Dedifferentiated amniotic fluid mesenchymal stem cell (primary cell): ENCODE results near the gene MPP4.

Experiments
- DNase-seq: peaks from one replicate; pipeline ENCODE4 v3.0.0-alpha.2; 2016; ENCODE audit errors: extremely low spot score

Gene MPP4

DNA sequence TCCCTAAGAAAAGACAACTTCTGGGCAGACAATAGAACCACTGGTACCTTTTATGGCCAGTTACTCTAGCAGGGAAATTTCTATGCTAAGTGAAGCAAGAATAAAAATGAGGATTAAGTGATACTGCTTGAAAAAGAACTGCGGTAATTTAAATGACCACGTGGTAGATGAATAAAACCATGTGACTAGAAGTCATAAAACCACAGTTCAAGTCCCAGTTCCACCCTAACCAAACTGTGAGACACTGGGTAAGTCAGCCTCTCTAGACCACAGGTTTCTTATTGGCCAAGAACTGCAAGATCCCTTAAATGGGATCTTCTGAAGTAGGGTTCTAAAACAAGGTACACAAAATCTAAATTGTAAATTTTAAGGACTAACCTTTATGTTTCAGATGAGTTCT is 67.9 kb downstream of the MPP4 start:
- no peak for DNase-seq

DNA sequence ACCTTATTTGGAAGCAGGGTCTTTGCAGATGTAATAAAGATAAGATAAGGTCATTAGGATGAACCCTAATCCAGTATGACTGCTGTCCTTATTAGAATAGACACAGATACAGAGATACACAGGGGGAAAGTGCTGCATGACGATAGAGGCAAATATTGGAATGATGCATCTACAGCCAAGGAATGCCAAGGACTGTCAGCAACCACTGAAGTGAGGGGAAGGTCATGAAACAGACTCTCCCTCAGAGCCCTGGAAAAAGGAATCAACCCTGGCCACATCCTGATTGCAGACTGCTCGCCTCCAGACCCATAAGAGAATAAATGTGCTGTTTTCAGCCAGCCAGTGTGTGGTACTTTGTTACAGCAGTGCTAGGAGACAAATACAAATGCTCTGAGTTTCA is 69.9 kb downstream of the MPP4 start:
- DNase-seq = no peak

DNA sequence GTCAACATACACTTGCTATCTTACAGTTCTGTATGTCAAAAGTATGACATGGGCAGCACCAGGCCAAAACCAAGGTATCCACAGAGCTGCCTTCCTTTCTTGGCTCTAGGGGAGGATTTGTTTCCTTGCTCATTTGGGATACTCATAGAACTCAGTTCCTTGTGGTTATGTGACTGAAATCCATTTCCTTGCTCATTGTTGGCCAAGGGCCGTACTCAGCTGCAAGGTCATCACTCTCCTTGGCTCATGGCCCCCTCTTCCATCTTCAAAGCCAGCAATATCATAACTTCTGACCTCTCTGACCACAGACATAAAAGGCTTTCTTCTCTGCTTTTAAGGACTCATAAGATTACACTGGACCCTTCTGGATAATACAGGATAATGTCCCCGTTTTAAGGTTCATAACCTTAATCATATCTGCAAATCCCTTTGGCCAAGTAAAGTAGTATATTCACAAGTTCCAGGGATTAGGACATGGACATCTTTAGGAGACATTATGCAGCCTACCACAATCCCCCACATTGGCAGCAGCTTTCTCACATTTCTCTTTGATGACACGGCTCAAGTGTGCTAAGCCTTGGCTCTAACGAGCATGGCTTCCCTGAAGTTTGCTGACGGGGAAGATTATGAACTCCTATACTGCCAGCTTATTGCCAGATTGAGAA is 76.0 kb downstream of the MPP4 start:
- DNase-seq = no peak

DNA sequence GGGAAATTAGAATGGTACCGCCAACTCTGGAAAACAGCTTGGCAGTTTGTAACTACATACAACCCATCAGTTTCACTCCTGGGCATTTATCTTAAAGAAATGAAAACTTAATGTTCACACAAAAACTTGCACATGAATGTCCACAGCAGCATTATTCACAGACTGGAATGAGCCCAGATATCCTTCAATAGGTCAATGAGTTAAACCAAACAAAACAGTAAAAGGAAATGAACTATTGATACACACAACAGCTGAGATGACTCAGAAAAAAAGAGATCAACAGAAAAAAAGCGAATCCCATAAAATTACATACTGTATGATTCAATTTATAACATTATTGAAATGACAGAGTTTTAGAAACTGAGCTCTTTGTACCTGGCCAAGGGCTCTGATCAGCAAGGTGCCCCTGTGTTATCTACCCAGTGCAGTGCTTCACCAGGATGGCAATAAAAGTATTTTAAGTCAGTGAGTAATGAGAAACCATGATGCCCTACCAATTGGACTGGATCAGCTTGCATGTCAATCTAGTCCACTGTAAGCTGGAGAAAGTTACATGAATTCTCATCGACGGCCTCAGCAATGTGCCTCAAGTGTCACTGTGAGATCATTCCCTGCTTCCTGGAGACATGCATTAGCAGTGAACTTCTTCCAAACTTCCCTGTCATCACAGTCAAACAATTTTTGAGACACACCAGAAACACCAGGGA is 77.0 kb downstream of the MPP4 start:
- DNase-seq = no peak

DNA sequence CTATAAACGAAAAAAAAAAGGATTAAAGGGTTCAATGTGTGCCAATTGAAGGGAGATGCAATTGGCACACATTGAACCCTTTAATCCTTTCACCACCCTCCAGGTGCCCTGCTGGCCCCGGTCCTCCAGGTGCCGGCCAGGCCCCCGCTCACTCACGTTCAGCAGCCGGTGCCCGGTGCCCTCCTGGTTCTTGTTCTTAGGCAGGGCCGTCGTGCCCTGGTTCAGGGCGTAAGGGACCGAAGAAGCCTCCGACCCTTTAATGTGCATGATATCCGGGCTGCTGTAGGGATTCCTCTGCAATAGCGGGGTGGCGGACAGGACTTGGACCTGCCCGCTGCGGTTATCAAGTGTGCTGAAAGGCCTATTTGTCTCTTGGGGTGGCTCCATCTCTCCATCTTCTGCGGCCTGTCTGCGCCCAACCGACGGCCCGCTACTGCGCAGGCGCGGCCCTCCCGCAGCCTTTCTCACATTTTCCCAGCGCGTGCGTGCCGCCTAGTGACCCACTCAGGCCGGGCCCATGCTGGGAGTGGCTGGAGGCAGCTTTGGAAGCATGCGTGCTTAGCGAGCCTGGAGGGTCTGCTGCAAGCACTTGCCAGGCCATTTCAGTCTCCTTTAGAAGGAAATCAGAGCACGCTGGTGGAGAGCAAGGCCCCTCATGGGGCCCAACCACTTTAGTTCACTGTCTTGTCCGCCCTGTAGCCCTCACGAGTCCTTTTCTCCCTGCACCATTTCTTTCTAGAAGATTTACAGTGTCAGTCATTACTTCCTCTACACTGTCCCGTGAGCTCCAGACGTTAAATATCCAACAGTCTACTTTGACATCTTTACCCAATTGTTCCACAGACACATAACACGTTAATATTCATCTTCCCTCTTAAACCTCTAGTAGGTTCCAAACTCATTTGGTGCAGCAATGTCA is 79.4 kb downstream of the MPP4 start:
- DNase-seq = no peak

DNA sequence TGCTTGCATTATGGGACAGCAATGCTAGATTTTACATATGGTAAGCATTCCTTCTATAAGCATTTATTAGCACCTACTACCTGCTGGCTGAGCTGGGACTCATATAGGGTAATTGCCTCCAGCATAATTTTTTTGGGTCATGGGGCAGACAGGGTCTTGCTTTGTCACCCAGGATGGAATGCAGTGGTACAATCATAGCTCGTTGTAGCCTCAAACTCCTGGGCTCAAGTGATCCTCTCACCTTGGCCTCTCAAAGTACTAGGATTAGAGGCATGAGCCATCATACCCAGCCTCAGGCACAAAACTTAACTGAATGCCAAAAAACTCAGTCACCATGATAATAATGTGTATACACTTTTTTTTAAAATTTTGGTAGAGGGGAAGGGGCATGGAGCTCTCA is 90.4 kb downstream of the MPP4 start:
- no peak for DNase-seq

DNA sequence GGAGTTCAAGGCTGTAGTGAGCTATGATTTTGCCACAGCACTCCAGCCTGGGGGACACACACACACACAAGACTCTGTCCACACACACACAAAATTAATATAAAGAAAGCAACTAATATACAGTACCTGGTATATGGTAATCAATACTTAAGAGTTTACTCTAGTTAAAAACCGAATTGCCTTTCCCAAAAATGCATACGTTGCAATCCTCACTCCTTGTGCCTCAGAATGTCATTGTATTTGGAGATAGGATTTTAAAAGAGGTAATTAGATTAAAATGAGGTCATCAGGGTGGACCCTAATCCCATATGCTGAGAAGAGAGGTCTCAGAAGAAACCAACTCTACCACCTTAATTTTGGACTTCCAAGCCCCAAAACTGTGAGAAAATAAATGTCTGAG is 90.9 kb downstream of the MPP4 start:
- DNase-seq = no peak

DNA sequence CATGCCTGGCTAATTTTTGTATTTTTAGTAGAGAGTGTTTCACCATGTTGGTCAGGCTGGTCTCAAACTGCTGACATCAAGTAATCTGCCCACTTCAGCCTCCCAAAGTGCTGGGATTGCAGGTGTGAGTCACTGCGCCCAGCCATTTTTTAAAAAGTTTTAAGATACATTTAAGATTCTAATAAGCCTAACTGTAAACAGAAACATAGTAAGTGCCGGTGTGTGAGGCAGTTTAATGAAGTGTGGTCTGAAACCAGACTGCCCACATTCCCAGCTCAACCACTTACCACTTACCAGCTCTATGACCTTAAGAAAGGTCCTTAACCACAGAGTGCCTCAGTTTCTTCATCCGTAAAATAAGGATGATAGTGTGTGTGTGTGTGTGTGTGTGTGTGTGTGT is 97.5 kb downstream of the MPP4 start:
- no peak for DNase-seq

DNA sequence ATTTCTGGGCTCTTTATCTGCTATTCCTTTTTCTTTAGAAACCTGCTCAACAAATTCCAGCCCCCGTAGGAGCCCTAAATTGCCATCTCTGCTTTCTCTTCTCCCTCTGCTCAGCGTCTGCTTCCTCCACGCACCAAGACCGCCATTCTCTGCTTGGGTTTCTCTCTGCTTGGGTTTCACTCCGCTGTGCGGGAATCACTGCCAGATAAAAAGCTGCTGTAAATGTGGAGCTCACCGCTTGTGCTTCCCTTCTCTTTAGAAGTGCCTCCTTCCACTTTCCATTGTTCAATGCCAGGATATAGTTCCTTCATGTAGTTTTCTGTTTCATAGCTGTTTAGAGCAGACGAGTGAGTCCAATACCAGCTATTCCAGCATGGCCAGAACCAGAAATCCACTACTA is 101.0 kb downstream of the MPP4 start:
- DNase-seq = no peak
